Fibroblast of gingiva (primary cell): ENCODE results near the gene KHSRP.
"Not testable (repeated sequence)": the region's sequence is repeated elsewhere in the genome, so short reads cannot be mapped to it uniquely, and the experiment has no call there.

ENCODE experiments used
- DNase-seq: peaks from one replicate; pipeline ENCODE4 v3.0.0-alpha.2; 2011; ENCODE audit warnings: low read depth

KHSRP gene

GRCh38 chr19:6451583-6452222, 27.1 kb upstream of the KHSRP start:
- DNase-seq: no peak

GRCh38 chr19:6450166-6450565, 25.6 kb upstream of the KHSRP start:
- DNase-seq: no peak

DNA sequence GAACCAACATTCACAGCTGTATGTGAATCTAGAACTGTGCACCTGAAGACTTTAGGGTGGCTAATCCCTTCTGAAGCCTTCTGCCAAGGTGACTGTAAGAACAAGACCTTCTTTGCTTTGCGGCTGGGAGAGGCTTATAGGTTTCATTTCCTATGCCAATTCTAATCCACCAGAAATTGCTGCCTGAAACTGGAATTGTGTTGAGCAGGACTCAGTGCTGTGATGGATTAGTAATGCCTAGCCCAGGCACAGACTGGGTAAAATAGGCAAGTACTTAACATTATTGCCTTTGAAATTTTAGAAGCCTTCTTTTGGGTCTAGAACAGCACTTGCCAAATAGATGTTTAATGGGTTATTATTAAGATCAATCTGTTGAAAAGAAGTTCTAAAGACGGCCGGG, 23.4 kb upstream of the KHSRP start:
- no peak for DNase-seq

DNA sequence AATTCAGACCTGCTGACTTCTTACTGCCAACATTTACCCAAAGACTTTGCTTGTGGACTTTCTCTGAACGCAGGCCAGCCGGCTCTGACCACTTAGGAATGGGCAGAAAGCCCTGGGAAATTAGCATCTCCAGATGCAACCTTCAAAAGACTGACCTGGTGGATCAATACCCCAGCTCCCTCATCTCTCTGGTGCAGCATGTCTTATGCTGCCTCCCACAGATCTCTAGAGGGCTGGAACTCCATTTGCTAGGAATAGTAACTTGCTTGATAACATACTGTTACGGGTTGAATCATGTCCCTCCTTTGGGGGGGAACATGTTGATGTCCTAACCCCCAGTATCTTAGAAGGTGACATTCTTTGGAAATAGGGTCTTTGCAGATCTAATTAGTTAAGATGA, 21.8 kb upstream of the KHSRP start:
- DNase-seq: no peak

GRCh38 chr19:6443986-6444385, 19.4 kb upstream of the KHSRP start:
- DNase-seq: no peak

GRCh38 chr19:6442087-6442688, 17.6 kb upstream of the KHSRP start:
- no peak for DNase-seq

DNA sequence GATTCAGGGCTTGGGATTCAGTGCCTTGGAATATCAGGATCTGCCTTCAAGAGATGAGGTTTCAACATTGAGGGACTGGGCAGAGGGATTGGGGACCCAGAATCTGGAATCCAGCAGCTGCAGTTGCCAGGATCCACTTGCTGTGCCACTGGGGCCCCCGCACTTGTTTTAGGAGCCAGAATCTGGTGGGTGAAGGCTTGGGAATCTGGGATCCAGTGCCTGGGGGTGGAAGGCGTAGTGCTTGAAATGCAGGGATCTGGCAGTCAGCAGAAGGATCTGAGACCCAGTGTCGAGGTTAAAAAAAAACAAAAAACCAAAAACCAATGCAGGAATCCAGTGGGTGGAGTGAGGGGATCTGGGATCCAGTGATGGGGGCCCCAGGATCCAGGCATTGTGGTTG, 16.3 kb upstream of the KHSRP start:
- DNase-seq: no peak

DNA sequence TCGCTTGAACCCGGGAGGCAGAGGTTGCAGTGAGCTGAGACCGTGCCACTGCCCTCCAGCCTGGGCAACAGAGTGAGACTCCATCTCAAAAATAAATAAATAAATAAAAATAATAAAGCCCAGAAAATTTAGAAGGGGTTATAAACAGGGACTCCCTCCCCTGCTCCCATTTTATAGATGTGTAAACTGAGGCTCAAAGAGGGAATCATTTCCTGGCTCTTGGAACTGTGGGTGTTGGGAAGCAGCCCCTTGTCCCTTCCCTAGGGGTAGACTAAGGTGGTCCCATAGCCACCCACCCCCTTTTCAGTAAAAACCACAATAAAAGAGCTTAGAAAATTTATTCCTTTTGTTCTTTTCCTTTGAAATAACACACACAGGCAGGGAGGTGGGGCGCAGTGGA, 15.1 kb upstream of the KHSRP start:
- DNase-seq: no peak

DNA sequence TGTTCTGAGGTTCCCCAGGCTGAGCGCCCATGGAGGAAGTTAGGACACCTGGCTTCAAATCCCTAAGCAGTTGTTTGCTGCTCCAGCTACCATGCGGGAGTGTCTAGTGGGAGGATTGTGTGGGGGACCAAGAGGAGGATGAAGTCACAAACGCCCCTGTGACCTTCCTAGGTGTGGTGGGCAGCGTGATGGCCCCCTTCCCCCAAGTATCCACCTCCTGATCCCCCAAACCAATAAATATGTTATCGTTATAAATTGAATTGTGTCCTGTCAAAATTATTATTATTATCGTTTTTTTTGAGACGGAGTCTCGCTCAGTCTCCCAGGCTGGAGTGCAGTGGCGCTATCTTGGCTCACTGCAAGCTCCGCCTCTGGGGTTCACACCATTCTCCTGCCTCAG, 9.1 kb upstream of the KHSRP start, which contains the start of gene SLC25A41:
Gene SLC25A41 (minus strand): TSS at position 101 of the 400 bp plus-strand sequence. CDS start 70 bp downstream, at position 31.
- DNase-seq: no peak

DNA sequence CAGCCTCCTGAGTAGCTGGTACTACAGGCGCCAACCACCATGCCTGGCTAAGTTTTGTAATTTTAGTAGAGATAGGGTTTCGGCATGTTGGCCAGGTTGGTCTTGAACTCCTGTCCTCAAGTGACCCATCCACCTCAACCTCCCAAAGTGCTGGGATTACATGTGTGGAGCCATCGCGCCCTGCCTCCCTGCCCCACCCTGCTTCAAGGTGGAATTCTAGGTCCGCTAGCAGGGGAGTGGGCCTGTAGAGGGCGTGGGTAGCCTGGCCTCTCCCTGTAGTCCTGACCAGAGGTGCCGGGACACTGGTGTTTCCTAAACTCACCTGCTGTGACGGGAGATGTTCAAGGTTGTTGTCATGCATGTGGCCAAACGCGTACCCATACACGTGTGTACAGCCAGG, 8.6 kb upstream of the KHSRP start:
- DNase-seq: no peak

- DNase-seq: no peak
These were observed 7.3 kb upstream of the KHSRP start for GRCh38 chr19:6431891-6432290.

- DNase-seq: no peak
These were observed 5.0 kb upstream of the KHSRP start for GRCh38 chr19:6429419-6430221.

- DNase-seq: not testable (repeated sequence)
These were observed 4.2 kb upstream of the KHSRP start for GRCh38 chr19:6428692-6429418.

- no peak for DNase-seq
These were observed 2.5 kb upstream of the KHSRP start for GRCh38 chr19:6427131-6427530.

GRCh38 chr19:6425732-6426620, 1.4 kb upstream of the KHSRP start:
- DNase-seq: no peak

DNA sequence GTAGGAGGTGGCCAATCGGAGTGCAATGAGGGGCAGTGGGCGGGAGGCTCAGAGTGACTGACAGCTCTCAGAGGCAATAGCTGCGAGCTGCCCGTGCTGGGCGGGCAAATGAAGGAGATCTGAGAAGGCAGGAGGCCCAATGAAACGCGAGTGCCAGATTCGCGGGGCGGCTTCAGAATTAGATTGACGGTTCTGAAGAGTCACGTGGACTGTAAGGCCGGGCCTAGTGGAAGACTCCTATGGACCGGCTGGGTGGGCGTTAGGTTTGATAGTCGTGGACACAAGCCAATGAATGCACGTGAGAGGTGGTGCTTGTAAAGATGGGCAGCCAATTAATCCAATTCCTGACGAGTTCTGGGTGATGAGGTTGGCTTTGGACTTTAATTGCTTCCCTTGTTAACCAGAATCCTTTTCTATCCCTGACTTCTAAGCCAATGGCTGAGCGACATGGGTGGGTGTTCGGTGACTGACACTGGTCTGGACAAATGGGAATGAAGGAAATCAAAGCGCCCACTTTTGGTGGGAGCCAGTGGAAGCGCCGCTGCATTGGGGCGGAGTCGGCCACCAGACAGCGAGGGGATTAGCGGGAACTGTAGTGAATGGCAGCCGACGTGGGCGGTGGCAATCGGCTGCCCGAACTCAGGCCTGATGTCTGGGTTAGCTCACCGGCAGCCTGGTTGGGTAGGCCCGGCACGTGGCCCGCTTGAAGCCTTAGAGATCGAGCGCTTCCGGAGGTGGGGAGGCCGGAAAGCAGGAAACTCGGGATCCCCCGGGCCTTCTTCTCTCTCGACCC, 524 bp upstream of the KHSRP start:
- DNase-seq: peak; percentile 100

- DNase-seq: peak; percentile 52
These were observed 964 bp downstream of the KHSRP start for GRCh38 chr19:6423499-6424194.

DNA sequence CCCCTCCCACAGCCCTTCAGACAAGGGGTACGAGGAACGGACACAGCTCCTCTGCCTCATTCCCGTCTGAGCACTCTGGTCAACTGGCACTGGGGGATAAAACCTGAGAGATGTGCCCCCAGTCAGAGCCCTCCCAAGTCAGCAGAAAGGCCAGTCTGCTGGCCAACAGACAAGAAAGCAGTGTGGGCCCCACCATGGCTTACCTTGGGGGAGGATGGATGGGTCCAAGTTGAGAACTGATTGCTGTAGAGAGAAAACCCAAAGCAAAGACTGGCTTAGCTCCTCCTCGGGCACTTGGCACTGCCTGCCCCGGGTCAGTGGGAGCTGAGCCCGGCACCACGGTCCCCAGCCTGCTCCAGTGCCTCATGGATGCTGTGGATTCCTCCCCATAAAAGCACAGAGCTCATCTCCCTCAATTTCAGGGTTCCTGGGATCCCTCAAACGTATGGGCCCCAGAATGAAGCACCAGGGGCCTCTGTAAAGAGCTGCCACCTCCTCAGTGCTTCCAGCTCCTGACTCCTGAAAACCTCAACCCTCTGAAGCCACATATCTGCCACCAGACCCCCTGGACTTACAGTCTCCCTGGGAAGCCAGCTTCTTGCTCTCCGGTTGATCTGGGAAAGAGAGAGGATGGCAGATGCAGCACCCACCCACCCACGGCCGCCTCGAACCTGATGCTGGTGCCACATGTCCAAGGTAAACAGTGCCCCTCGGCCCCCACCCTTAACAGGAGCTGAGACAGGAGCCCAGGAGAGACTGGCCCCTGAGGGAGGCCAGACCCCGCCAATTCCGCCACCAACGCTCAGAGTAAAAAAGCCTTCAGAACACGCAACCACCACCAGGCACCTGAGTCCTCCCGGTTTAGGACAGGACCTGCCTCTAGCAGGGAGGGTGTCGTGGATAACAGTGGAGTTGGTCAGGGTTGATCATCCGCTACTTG, 3.3 kb downstream of the KHSRP start:
- no peak for DNase-seq

DNA sequence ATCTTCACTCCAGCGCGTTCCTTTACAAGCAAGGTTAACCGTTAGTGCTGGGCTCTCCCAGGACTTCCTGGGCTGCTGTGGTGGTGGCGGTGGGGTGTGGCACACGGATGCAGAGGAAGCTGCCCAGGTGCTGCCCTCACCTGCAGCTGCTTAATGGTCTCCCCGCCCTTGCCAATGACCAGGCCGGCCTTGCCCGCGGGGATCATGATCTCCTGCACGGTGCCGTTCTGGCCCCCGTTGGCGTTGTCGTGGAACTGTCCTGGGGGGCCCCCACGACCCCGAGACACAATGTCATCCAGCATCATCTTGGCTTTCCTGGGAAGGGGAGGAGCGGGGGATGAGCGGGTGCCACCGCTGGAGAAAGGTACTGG, 6.1 kb downstream of the KHSRP start:
- no peak for DNase-seq
